Right lobe of liver (tissue), 6 donors: ENCODE measurements around the gene MAP3K12. TPM values are rescaled to one million over a fixed set of nuclear protein-coding genes. Genes with fewer than 3 reads are reported as not detected.

ENCODE experiments used
- ATAC-seq, 4 donors: fragments of 200-7000 bp; cut with Tn5 transposase; one replicate each; pipeline ENCODE4 v1.9.1; 2020; ENCODE audit warnings: mild to moderate bottlenecking in 4 of 4, moderate library complexity in 4 of 4
- DNase-seq, 3 donors: peaks; one replicate each; pipeline ENCODE4 v3.0.0-alpha.2; 2020
- H3K27ac ChIP-seq, 3 donors: fragments of 200-600 bp; one replicate each; pipeline ENCODE4 v1.8.0; 2022
- H3K27me3 ChIP-seq, 2 donors: fragments of 200-600 bp; one replicate each; pipeline ENCODE4 v1.8.0; 2022
- H3K36me3 ChIP-seq, 4 donors: fragments of 200-600 bp; sonication (generic) in 1 of 4; one replicate each; pipeline versions ENCODE4 v1.5.1 to v1.8.0; 2017 to 2022; ENCODE audit warnings: control low read depth in 1 of 4
- H3K4me1 ChIP-seq, 4 donors: fragments of 200-600 bp; sonication (generic) in 1 of 4; one replicate each; pipeline versions ENCODE4 v1.5.1 to v1.8.0; 2017 to 2022; ENCODE audit warnings: control low read depth in 1 of 4
- H3K4me3 ChIP-seq, 3 donors: fragments of 200-600 bp; one replicate each; pipeline ENCODE4 v1.8.0; 2022
- H3K9me3 ChIP-seq, 4 donors: fragments of 200-600 bp; sonication (generic) in 1 of 4; one replicate each; pipeline versions ENCODE4 v1.5.1 to v1.8.0; 2017 to 2022; ENCODE audit warnings: control low read depth in 1 of 4
- CTCF ChIP-seq, 4 donors: fragments of 200-600 bp in 3 of 4; fragments of 450-650 bp in 1 of 4; IDR thresholded peaks; one replicate each; pipeline versions ENCODE4 v1.5.1 to v1.8.0; 2016 to 2022; ENCODE audit warnings: antibody characterized with exemption in 4 of 4, mild to moderate bottlenecking in 2 of 4
- POLR2A ChIP-seq: fragments of 450-650 bp; IDR thresholded peaks from one replicate; pipeline ENCODE4 v1.6.1; 2017; ENCODE audit warnings: antibody characterized with exemption, mild to moderate bottlenecking
- whole genome bisulfite sequencing: methylation state at CpG from one replicate; pipeline ENCODE4 v1.1.6; 2018; ENCODE audit warnings: low coverage, low lambda C conversion rate; ENCODE audit not compliant: insufficient coverage; ENCODE audit errors: missing lambda C conversion rate; 5-methylcytosine and 5-hydroxymethylcytosine counted together
- intact Hi-C, 2 donors: fragments of 100-400 bp; cut with DNase I; formaldehyde crosslinking; loops; one replicate each; pipeline versions ENCODE4 v1.11.2 to v1.14.1; 2022
- total RNA-seq, 6 experiments: library from RNA; depleted of rRNA in 2 of 6; stranded (reverse); fragments of >200 nt in 2 of 6; fragmentation: NEBNext Ultra II Directional in 3 of 6; extraction: Animal tissue kit (Norgen Biotek cat#: 25700) in 3 of 6; gene quantifications; one replicate each; pipeline versions ENCODE4 v1.1.0 to v1.2.4, GENCODE V29; 2016 to 2023
- donor health status: DM: no; HTN: yes; CAD: no.
- donor health status: DM: no; HTN: no; CAD: no.
- donor health status: DM: no; HTN: no; CAD: no.
- donor health status: DM: no; HTN: yes; CAD: no.
- donor health status: DM: no; HTN: yes; CAD: no.

The MAP3K12 gene
- total RNA-seq, 6 experiments from 2014 or later: 0.68 to 2.9 (median 1.5) TPM

GRCh38 chr12:53496752-53497032 is 2.6 kb downstream of the MAP3K12 start:
- no peak for DNase-seq
- Histone ChIP-seq H3K4me3 (no peak overlapping the region), H3K4me1 (peaks cover 0 to 20% (median 5%) of the 10 kb centered on the region in 4 donors), H3K36me3 (no peaks in the 10 kb centered on the region), H3K27me3 (no peaks in the 10 kb centered on the region), H3K27ac (peak overlapping the region in 1 of 3 donors; percentile 43), H3K9me3 (no peaks in the 10 kb centered on the region)
- intact Hi-C loops: no loop called here
- WGBS: no CpG with 5 or more reads among the region's 1 CpG
- ATAC-seq: no peak
- TF ChIP-seq POLR2A (no peak), CTCF (IDR thresholded peaks at IDR 0.05) (no peak)

- Histone ChIP-seq H3K27ac (peak overlapping the region in 1 of 3 donors; percentile 43), H3K4me1 (peaks cover 0 to 18% (median 4%) of the 10 kb centered on the region in 4 donors), H3K27me3 (no peaks in the 10 kb centered on the region), H3K36me3 (no peaks in the 10 kb centered on the region), H3K4me3 (no peak overlapping the region), H3K9me3 (no peaks in the 10 kb centered on the region)
- intact Hi-C loops: no loop called here
- ATAC-seq (no peak), DNase-seq (peak in 1 of 3 donors; percentile 52)
- 39% methylated on average over 5 of the region's 5 CpGs for WGBS
- TF ChIP-seq POLR2A (no peak), CTCF (IDR thresholded peaks at IDR 0.05) (no peak)
Observed at GRCh38 chr12:53495903-53496751, 3.1 kb downstream of the MAP3K12 start.

GRCh38 chr12:53493610-53494391 is 5.5 kb downstream of the MAP3K12 start:
- H3K4me3 ChIP-seq: peak overlapping the region; percentile 33 to 63 (median 48)
- H3K36me3 ChIP-seq: no peaks in the 10 kb centered on the region
- H3K9me3 ChIP-seq: no peaks in the 10 kb centered on the region
- 29% methylated on average over 8 of the region's 11 CpGs for WGBS
- peaks cover 0 to 10% (median 0%) of the 10 kb centered on the region in 4 donors for H3K4me1 ChIP-seq
- ATAC-seq (no peak), DNase-seq (peak in 1 of 3 donors; percentile 46)
- intact Hi-C loops: no loop called here
- H3K27ac ChIP-seq: peak overlapping the region; percentile 31 to 39 (median 37)
- no peaks in the 10 kb centered on the region for H3K27me3 ChIP-seq
- no peak for TF ChIP-seq CTCF (IDR thresholded peaks at IDR 0.05)
- no peak for TF ChIP-seq POLR2A

- Histone ChIP-seq H3K9me3 (no peaks in the 10 kb centered on the region), H3K27ac (peak overlapping the region; percentile 31 to 39 (median 37)), H3K4me1 (peaks cover 0 to 10% (median 0%) of the 10 kb centered on the region in 4 donors), H3K4me3 (peak overlapping the region; percentile 33 to 63 (median 48)), H3K36me3 (no peaks in the 10 kb centered on the region), H3K27me3 (no peaks in the 10 kb centered on the region)
- ATAC-seq (peak; percentile 94 to 98 (median 96)), DNase-seq (peak; percentile 94 to 97 (median 96))
- WGBS: 3% methylated on average over 21 of the region's 52 CpGs
- intact Hi-C loops: no loop called here
- TF ChIP-seq CTCF (IDR thresholded peaks at IDR 0.05) (no peak), POLR2A (peak; percentile 68)
Observed at GRCh38 chr12:53492830-53493609, 6.2 kb downstream of the MAP3K12 start.
